Ishikawa (cell line): ENCODE data around the gene WDR72.

Source experiments
- CEBPB ChIP-seq: IDR thresholded peaks from 2 replicates; pipeline ENCODE4 v1.6.1; 2012
- CREB1 ChIP-seq: IDR thresholded peaks from 2 replicates; pipeline ENCODE4 v1.6.1; 2012; ENCODE audit warnings: low read depth
- EGR1 ChIP-seq: IDR thresholded peaks from 2 replicates; pipeline ENCODE4 v1.6.1; 2012
- EP300 ChIP-seq: IDR thresholded peaks from 2 replicates; pipeline ENCODE4 v1.6.1; 2012; ENCODE audit warnings: borderline replicate concordance
- FOXM1 ChIP-seq: IDR thresholded peaks from 2 replicates; pipeline ENCODE4 v1.6.1; 2012; ENCODE audit warnings: low read depth, borderline replicate concordance
- NFIC ChIP-seq: IDR thresholded peaks from 2 replicates; pipeline ENCODE4 v1.6.1; 2012
- RAD21 ChIP-seq: IDR thresholded peaks from 2 replicates; pipeline ENCODE4 v1.6.1; 2012; ENCODE audit warnings: low read depth
- TAF1 ChIP-seq: IDR thresholded peaks from 2 replicates; pipeline ENCODE4 v1.6.1; 2012; ENCODE audit warnings: low read depth, mild to moderate bottlenecking
- TCF12 ChIP-seq: IDR thresholded peaks from 2 replicates; pipeline ENCODE4 v1.6.1; 2012; ENCODE audit warnings: low read depth
- TEAD4 ChIP-seq: IDR thresholded peaks from 2 replicates; pipeline ENCODE4 v1.6.1; 2012
- YY1 ChIP-seq: IDR thresholded peaks from 2 replicates; pipeline ENCODE4 v1.6.1; 2012; ENCODE audit warnings: low read depth
- ZBTB7A ChIP-seq: IDR thresholded peaks from 2 replicates; pipeline ENCODE4 v1.6.1; 2012; ENCODE audit warnings: low read depth
- TF ChIP-seq, protein P1 (sequence below): IDR thresholded peaks from 2 replicates; pipeline ENCODE4 v1.6.1; 2012
- TF ChIP-seq, protein P2 (sequence below): IDR thresholded peaks from 2 replicates; pipeline ENCODE4 v1.6.1; 2012; ENCODE audit warnings: low read depth, mild to moderate bottlenecking
- TF ChIP-seq, protein P3 (sequence below): IDR thresholded peaks from 2 replicates; pipeline ENCODE4 v1.6.1; 2012

The WDR72 gene

DNA sequence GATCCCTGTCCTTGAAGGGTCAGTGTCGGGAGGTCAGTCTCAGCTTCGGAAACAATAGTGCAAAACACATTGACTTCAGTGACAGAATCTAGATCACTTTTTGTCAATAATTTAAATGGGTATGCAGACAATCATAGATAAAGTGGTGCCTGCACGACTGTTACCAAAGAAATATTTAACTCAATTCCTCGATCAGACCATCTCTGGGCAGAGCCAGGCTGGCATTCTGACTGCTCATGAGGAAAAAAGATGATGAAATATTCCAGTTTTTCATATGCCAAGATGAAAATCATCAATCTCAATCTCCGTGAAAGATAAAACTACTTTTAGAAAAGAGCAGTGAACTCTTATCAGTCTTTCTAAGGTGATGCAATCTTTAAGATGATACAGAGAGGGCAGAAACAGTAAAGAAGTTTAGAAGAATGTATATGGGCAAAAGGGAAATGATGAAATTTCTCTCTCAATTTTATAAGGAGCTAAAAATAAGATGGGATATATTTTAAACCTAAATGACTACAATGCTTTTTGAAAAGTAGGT is 169.9 kb downstream of the WDR72 start:
- TF ChIP-seq TEAD4 (no peak), TCF12 (no peak), EGR1 (no peak), ZBTB7A (no peak), CREB1 (no peak), FOXM1 (no peak), RAD21 (no peak), CEBPB (no peak), YY1 (no peak), TAF1 (no peak), NFIC (no peak), EP300 (no peak)
- TF ChIP-seq, protein P1, sequence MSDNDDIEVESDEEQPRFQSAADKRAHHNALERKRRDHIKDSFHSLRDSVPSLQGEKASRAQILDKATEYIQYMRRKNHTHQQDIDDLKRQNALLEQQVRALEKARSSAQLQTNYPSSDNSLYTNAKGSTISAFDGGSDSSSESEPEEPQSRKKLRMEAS, result no peak
- TF ChIP-seq, protein P2, sequence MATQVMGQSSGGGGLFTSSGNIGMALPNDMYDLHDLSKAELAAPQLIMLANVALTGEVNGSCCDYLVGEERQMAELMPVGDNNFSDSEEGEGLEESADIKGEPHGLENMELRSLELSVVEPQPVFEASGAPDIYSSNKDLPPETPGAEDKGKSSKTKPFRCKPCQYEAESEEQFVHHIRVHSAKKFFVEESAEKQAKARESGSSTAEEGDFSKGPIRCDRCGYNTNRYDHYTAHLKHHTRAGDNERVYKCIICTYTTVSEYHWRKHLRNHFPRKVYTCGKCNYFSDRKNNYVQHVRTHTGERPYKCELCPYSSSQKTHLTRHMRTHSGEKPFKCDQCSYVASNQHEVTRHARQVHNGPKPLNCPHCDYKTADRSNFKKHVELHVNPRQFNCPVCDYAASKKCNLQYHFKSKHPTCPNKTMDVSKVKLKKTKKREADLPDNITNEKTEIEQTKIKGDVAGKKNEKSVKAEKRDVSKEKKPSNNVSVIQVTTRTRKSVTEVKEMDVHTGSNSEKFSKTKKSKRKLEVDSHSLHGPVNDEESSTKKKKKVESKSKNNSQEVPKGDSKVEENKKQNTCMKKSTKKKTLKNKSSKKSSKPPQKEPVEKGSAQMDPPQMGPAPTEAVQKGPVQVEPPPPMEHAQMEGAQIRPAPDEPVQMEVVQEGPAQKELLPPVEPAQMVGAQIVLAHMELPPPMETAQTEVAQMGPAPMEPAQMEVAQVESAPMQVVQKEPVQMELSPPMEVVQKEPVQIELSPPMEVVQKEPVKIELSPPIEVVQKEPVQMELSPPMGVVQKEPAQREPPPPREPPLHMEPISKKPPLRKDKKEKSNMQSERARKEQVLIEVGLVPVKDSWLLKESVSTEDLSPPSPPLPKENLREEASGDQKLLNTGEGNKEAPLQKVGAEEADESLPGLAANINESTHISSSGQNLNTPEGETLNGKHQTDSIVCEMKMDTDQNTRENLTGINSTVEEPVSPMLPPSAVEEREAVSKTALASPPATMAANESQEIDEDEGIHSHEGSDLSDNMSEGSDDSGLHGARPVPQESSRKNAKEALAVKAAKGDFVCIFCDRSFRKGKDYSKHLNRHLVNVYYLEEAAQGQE, result no peak
- TF ChIP-seq, protein P3, sequence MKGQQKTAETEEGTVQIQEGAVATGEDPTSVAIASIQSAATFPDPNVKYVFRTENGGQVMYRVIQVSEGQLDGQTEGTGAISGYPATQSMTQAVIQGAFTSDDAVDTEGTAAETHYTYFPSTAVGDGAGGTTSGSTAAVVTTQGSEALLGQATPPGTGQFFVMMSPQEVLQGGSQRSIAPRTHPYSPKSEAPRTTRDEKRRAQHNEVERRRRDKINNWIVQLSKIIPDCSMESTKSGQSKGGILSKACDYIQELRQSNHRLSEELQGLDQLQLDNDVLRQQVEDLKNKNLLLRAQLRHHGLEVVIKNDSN, result no peak

DNA sequence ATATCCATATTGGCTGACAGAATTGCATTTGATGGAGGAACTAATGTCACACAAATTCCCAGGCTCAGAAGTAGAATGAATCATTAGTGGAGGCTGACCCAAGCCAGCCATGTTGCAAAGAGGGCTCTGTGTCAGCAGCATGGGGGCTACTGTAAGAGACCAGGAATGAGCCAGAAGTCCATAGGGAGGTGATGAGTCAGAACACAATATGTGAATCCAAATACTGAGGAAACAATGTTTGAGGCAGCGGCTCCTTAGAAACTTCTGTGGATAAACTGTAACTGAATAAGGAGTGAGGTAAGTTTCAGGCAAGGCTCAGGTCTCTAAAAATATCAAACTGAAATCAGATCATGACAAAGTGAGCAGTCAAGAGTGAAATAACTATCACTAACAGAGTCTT is 170.7 kb downstream of the WDR72 start:
- no peak for TF ChIP-seq ZBTB7A
- TF ChIP-seq, protein P2, result no peak
- no peak for TF ChIP-seq CEBPB
- no peak for TF ChIP-seq EP300
- no peak for TF ChIP-seq NFIC
- TF ChIP-seq FOXM1, result no peak
- no peak for TF ChIP-seq TCF12
- no peak for TF ChIP-seq TAF1
- TF ChIP-seq EGR1, result no peak
- TF ChIP-seq, protein P3, result no peak
- TF ChIP-seq RAD21, result no peak
- no peak for TF ChIP-seq YY1
- TF ChIP-seq TEAD4, result no peak
- TF ChIP-seq, protein P1, result no peak
- TF ChIP-seq CREB1, result no peak

DNA sequence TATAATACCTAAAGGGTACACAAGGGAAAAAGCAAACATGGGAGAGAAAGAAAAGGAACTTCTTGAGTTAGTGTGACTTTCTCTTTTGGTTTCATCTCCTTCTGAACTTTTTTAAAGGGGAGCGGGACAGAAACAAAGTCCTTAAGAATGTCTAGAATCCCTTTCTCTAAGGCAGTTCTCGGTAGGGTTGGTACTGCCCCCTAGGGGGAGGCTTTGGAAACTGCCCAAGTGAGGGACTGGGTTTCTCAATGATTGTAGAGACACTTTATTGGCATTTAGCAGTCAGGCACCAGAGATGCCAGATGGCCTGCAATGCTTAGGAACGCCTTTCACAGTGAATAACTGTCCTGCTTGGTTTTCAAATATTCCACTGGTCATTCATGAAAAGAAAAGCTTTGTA is 172.7 kb downstream of the WDR72 start:
- no peak for TF ChIP-seq EP300
- peak; percentile 13; the same call in 1 of the 2 replicates for TF ChIP-seq RAD21
- TF ChIP-seq, protein P3, result no peak
- no peak for TF ChIP-seq ZBTB7A
- TF ChIP-seq TEAD4, result no peak
- peak; percentile 55 for TF ChIP-seq CEBPB

DNA sequence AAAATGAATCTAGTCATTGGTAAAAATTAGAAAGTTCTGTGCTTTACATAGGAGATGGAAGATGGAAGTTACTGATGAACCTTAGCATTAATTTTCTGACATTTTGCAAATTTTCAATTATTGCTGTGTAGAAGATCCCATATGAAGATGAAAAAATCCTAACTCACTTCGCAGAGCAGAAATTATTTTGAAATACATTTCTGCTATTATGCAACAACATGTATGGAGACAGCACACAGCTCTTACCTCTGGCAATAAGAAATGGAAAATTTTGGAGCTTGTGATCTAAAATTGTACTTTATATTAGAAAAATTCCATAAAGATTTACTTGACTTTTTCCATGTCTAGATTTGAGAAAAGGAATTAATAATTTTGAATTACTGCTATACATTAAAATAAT is 177.9 kb downstream of the WDR72 start:
- TF ChIP-seq TAF1 (no peak), ZBTB7A (no peak), EGR1 (no peak), TCF12 (no peak), NFIC (no peak), FOXM1 (no peak), RAD21 (no peak), YY1 (no peak)
- TF ChIP-seq, protein P1, result no peak

DNA sequence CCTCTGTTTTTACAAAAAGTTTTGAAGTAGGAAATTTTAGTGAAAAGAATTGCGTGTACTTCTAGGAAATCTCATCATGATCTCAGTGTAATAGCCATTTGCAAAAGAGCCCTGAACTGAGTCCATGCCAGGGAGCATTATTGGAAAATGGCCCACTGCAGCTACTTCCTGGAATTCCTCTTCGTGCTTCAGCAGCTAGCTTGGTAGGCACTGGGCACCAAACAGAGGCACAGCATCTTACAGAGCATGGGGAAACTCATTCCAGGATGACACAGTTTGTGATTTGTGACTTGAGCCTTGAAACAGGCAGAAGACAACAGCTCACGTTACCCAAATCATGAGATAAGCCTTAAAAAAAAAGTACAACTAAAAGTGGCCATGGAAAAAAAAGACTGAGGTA is 179.1 kb downstream of the WDR72 start:
- TF ChIP-seq FOXM1 (no peak), YY1 (no peak), EGR1 (no peak), EP300 (no peak), CEBPB (no peak), NFIC (no peak), RAD21 (no peak), TCF12 (no peak)
- TF ChIP-seq, protein P3, result no peak
- TF ChIP-seq, protein P2, result no peak
